ENCODE data around the gene USP25. TPM values are rescaled to one million over a fixed set of nuclear protein-coding genes. Genes with fewer than 3 reads are reported as not detected.

Gene USP25
- total RNA-seq, 3 donors from 2014 or later = 28.3 to 31.1 (median 28.4) TPM

DNA sequence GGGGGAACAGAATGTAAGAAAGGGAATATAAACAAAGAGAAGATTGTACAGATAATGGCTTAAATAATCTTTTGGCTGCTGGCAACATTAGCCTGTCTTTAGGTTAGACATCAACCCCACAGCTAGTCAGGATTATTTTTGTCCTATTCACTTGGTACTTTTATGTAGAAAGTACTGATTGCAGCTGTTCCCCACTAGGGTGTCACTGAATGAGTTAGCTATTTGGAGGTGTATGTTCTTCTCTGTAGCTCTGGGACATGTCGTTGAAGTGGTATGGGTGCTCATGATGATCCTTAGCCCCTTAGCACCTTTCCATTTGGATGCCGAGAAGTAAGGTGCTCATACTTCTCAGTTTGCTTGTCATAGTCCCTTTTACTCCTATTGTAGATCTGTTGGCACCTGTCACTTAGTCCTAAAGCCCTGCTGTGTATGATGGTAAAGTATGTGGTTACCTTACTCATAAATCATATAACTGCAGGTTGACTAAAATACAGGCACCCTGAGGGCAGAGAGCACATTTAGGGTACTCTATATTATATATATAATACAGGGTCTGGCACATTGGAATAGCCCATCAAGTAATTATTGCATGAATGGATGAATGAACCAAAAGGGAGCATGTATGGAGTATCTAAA, 64.6 kb downstream of the USP25 start:
- Mint-ChIP-seq H3K4me3 (no peak overlapping the region), H3K27me3 (ENCODE audit: low read depth) (no peaks in the 10 kb centered on the region), H3K4me1 (ENCODE audit: low read depth) (peaks cover 53% of the 10 kb centered on the region), H3K36me3 (ENCODE audit: insufficient read depth) (peaks cover 26% of the 10 kb centered on the region), H3K9me3 (no peaks in the 10 kb centered on the region)
- ATAC-seq = no peak
- DNase-seq = no peak

DNA sequence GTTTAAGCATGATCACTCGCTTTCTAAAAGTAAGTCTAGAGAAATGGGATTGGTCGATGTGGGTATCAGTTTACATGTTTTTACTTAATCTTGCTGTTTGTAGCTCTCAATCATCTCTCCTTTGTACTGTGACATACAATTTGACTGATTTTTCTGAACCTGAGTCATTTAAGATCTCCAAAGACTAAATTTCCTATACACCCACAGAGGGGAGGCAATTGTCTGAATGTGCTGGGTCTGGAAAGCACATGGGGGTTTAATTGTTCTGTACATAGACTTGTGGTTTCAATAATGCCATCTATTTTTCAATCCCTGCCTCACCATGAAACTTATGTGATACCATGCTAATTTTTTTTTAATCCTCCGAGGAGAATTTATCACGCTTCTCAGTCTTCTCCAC, 65.8 kb downstream of the USP25 start:
- Mint-ChIP-seq H3K36me3 (ENCODE audit: insufficient read depth) (peaks cover 30% of the 10 kb centered on the region), H3K4me1 (ENCODE audit: low read depth) (peaks cover 50% of the 10 kb centered on the region), H3K9me3 (no peaks in the 10 kb centered on the region), H3K4me3 (no peak overlapping the region), H3K27me3 (ENCODE audit: low read depth) (no peaks in the 10 kb centered on the region)
- peak; percentile 32 to 46 for ATAC-seq
- no peak for DNase-seq

DNA sequence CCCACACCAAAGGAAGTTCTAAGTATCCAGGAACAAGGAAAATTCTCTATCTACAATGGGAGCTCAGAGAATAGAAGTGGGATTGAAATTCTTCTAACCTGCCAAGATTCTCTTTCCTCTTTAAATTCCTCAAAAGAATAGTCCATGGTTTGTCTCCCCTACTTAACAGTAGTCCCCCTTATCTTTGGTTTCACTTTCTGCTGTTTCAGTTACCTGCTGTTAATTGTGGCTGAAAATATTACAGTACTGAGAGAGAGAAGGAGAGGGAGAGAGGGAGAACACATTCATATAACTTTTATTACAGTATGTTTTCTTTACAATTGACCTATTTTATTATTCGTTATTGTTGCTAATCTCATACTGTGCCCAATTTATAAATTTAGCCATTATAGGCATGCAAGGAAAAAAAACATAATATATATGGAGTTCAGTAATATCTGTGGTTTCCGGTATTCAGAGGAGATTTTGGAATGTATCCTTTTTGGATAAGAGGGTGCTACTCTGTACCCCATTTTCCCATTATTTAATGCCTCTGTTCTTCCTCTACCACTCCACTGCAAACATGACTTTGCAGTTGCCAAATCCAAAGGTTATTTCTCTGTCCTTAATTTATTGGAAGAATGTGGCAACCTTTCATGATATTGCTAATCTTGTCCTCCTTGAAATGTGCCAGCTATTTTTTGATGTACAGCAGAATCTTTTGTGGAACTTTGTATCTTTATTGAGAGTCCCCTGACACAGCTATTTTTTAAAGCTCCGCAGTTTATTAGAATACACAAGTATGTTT, 68.0 kb downstream of the USP25 start:
- H3K4me1 Mint-ChIP-seq (ENCODE audit: low read depth) = peaks cover 51% of the 10 kb centered on the region
- no peak overlapping the region for H3K4me3 Mint-ChIP-seq
- no peak for ATAC-seq

DNA sequence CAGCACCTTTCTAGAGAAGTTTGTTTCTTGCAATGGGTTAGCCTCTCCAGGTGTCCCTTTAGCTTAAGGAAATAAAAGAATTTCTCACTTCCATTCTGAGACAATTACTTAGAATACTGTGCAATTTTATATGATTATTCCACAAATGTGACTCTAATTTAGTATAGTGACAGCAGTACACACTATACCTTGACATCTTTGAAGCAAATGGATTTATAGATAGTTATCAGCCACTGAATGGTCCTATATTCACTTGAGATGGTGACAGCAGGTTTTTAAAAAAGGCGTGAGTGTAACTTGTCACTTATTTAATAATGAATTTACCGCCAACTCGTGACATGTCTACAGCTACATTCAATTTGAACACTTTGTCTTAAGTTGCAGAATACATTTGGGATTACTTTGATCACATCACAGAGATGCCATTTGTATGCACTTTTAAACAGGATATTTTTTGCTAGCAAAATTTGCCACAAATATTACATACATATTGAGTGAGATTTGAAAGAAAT, 71.6 kb downstream of the USP25 start:
- H3K9me3 Mint-ChIP-seq = no peaks in the 10 kb centered on the region

More for the DNA sequence above, 68.0 kb downstream of the USP25 start:
- no peaks in the 10 kb centered on the region for H3K27me3 Mint-ChIP-seq (ENCODE audit: low read depth)
- H3K36me3 Mint-ChIP-seq (ENCODE audit: insufficient read depth) = peaks cover 33% of the 10 kb centered on the region
- no peak for DNase-seq
- H3K9me3 Mint-ChIP-seq = no peaks in the 10 kb centered on the region

DNA sequence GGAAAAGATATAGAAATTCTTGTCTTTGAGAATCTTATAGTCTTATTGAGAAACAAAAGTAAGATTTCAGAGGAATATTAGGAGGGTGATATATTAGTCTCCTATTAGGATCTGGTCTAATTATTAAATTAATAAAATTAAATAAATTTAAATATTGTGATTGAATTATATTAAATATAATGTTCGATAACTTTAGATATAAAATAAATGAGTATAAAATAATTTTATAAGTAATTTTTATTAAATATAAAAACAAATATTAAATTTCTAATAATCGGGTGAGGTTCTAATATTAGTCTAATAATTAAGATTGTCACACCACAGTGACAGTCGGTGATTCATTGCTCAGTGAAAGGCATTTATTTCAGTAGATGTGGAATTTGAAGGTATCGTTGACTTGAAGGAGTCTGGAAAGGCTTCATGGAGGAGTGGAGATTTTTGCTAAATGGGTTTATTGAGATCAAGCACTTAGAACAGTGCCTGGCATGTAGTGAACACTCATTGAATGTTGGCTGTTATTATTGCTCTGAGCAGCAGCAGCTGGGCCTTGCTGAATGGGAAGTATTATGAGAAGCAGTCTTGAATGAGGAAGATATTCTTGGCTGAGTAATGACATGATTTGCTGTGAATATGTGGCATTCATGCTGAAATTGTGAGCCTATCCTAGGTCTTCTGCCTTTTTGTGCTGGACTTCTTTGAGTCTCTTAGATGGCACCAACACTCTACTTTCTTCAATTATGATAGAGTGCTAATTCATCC, 74.6 kb downstream of the USP25 start:
- Mint-ChIP-seq H3K4me1 (ENCODE audit: low read depth) (peaks cover 8% of the 10 kb centered on the region), H3K36me3 (ENCODE audit: insufficient read depth) (peaks cover 34% of the 10 kb centered on the region), H3K4me3 (no peak overlapping the region), H3K9me3 (no peaks in the 10 kb centered on the region), H3K27me3 (ENCODE audit: low read depth) (no peaks in the 10 kb centered on the region)
- no peak for DNase-seq
- ATAC-seq = no peak

More for the DNA sequence above, 71.6 kb downstream of the USP25 start:
- Mint-ChIP-seq H3K4me3 (no peak overlapping the region), H3K36me3 (ENCODE audit: insufficient read depth) (peaks cover 31% of the 10 kb centered on the region), H3K4me1 (ENCODE audit: low read depth) (peaks cover 35% of the 10 kb centered on the region), H3K27me3 (ENCODE audit: low read depth) (no peaks in the 10 kb centered on the region)
- ATAC-seq (no peak), DNase-seq (no peak)

DNA sequence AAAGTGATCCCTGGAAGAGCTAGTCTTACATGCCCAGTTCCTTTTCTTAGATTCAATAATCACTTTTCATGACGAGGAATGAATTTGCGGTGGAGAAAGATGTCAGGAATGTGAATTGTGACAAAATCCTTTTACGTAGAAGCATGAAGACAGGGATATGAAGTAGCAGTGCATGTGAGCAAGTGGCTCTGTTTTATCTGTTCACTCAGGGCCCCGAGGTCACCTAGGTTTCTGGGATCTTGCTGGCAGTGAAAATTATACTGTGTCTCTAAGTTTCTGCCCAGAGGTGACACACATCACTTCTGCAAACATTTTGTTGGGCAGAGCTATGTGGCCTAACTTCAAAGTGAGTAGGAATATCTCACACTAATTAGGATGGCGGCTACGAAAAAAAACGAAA, 79.3 kb downstream of the USP25 start:
- Mint-ChIP-seq H3K4me1 (ENCODE audit: low read depth) (peaks cover 8% of the 10 kb centered on the region), H3K9me3 (peaks cover 6% of the 10 kb centered on the region), H3K36me3 (ENCODE audit: insufficient read depth) (peaks cover 52% of the 10 kb centered on the region), H3K27me3 (ENCODE audit: low read depth) (no peaks in the 10 kb centered on the region), H3K4me3 (no peak overlapping the region)
- ATAC-seq (no peak), DNase-seq (no peak)

DNA sequence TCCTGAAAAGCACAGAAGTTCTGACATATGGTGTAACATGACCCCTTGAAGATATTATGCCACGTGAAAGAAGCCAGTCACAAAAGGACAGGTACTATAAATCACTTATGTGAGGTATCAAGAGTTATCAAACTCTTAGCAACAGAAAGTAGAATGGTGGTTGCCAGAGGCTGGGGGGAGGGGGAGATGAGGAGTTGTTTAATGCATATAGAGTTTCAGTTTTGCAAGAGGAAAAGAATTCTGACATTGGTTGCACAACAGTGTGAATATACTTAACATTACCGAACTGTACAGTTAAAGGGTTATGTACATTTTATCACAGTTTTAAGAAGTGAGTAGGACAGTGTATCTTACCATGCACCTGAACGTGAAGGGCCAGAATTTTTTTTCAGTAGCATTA, 80.0 kb downstream of the USP25 start:
- ATAC-seq (no peak), DNase-seq (no peak)
- H3K9me3 Mint-ChIP-seq = peaks cover 6% of the 10 kb centered on the region
- peaks cover 58% of the 10 kb centered on the region for H3K36me3 Mint-ChIP-seq (ENCODE audit: insufficient read depth)
- H3K4me1 Mint-ChIP-seq (ENCODE audit: low read depth) = peaks cover 4% of the 10 kb centered on the region
- H3K4me3 Mint-ChIP-seq = no peak overlapping the region
- no peaks in the 10 kb centered on the region for H3K27me3 Mint-ChIP-seq (ENCODE audit: low read depth)

DNA sequence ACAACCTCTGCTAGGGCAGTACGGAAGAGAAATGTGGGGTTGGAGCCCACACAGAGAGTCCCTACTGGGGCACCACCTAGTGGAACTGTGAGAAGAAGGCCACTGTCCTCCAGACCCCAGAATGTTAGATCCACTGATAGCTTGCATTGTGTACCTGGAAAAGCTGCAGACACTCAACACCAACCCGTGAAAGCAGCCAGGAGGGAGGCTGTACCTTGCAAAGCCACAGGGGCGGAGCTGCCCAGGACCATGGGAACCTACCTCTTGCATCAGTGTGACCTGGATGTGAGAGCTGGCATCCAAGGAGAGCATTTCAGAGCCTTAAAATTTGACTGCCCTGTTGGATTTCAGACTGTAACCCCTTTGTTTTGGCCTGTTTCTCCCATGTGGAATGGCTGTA, 85.5 kb downstream of the USP25 start:
- Mint-ChIP-seq H3K36me3 (ENCODE audit: insufficient read depth) (peaks cover 64% of the 10 kb centered on the region), H3K9me3 (peaks cover 9% of the 10 kb centered on the region), H3K4me3 (no peak overlapping the region), H3K27me3 (ENCODE audit: low read depth) (no peaks in the 10 kb centered on the region), H3K4me1 (ENCODE audit: low read depth) (peaks cover 8% of the 10 kb centered on the region)
- DNase-seq (no peak), ATAC-seq (no peak)

DNA sequence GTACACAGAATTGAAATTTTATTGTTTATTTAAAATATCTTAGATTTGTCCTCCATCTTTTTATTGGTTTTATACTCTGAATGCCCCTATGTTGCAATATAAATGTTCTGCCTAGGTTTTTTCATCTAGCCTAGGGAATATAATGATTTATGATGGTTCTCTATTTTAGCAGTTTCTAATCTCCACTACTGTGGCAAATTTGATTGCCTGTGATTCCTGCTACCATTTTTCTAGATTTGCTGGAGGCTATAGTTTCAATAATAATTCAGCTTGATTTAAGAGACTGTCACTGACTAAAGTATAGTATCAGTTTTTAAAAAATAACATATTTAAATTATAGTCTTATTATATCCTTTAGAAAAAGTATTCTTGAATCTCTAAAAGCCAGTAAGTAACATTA, 90.5 kb downstream of the USP25 start:
- peaks cover 40% of the 10 kb centered on the region for H3K36me3 Mint-ChIP-seq (ENCODE audit: insufficient read depth)
- peaks cover 32% of the 10 kb centered on the region for H3K4me1 Mint-ChIP-seq (ENCODE audit: low read depth)
- H3K4me3 Mint-ChIP-seq = no peak overlapping the region
- DNase-seq (no peak), ATAC-seq (no peak)
- no peaks in the 10 kb centered on the region for H3K27me3 Mint-ChIP-seq (ENCODE audit: low read depth)
- peaks cover 3% of the 10 kb centered on the region for H3K9me3 Mint-ChIP-seq

DNA sequence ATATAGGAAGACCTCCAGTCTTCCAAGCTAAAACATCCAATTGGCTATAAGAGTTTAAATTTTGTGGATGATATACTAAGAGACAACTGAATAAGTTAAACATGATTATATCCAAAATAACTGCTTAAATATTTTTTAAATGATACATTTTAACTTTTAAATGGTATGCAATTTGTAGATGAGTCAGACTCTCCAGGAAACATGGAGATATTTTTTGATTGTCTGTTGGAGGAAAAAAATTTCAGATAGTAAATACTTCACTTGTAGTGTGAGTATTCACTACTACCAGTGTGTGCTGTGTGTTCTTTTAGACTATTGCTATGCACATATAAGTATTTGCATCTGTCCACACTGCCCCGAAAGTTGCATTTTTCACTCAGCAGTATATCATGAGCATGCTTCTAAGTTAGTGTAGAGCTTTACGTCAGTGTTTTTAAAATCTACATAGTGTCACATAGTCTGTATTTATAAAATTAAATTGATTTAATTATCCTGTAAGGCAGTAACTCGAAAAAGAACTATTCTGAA, 91.1 kb downstream of the USP25 start:
- H3K36me3 Mint-ChIP-seq (ENCODE audit: insufficient read depth) = peaks cover 37% of the 10 kb centered on the region
- DNase-seq (no peak), ATAC-seq (no peak)
- H3K4me3 Mint-ChIP-seq = no peak overlapping the region
- peaks cover 3% of the 10 kb centered on the region for H3K9me3 Mint-ChIP-seq
- H3K4me1 Mint-ChIP-seq (ENCODE audit: low read depth) = peaks cover 29% of the 10 kb centered on the region
- H3K27me3 Mint-ChIP-seq (ENCODE audit: low read depth) = no peaks in the 10 kb centered on the region

DNA sequence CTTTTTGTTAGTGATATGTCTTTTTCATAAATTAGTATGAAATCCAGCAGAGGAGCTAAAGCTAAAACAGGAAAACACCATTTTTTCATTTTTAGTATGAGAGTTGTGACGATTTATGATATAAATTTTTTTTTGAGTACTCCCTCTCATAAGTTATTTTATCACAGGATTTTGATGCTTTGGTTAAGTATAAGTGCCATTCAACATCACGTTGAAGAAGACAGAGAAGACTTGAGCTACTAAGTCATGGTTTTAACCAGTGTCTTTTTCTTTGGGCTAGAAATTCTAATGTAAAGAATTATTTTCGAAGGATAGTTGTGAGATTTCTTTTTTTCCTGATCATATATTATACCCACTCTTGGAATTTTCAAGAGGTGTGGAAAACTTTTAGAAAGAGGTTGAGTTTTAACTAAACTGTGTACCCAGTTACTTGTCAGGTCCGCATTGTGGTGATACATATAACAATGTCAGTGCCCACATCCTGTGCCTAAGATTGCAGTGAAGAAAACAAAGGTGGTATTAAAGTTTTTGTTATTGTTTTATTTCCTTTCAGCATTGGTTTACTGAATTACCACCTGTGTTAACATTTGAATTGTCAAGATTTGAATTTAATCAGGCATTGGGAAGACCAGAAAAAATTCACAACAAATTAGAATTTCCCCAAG, 93.8 kb downstream of the USP25 start:
- Mint-ChIP-seq H3K9me3 (no peaks in the 10 kb centered on the region), H3K36me3 (ENCODE audit: insufficient read depth) (peaks cover 28% of the 10 kb centered on the region), H3K4me1 (ENCODE audit: low read depth) (peaks cover 28% of the 10 kb centered on the region), H3K4me3 (peak overlapping the region; percentile 40), H3K27me3 (ENCODE audit: low read depth) (no peaks in the 10 kb centered on the region)
- ATAC-seq (peak in 1 of 2 donors; percentile 67), DNase-seq (no peak)

DNA sequence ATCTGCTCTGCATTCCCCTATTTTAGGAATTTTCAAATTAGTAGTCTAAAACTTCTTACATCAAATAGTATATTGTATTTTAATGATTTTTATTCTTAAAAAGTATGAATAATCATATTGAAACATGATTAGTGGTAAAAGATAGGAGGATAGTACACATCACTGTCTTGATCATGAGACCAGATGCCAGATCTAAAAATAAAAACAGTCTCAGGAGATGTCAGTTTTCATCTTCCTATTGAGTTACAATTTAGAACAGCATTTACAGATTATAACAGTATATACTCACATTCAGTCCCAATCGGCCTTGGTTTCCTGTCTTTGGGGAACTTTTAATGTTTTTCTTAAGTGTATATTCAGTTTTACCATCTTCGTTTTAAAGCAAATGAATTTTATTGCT, 95.9 kb downstream of the USP25 start:
- no peaks in the 10 kb centered on the region for H3K27me3 Mint-ChIP-seq (ENCODE audit: low read depth)
- H3K4me1 Mint-ChIP-seq (ENCODE audit: low read depth) = peaks cover 30% of the 10 kb centered on the region
- no peak overlapping the region for H3K4me3 Mint-ChIP-seq
- DNase-seq (no peak), ATAC-seq (no peak)
- peaks cover 24% of the 10 kb centered on the region for H3K36me3 Mint-ChIP-seq (ENCODE audit: insufficient read depth)
- H3K9me3 Mint-ChIP-seq = no peaks in the 10 kb centered on the region

DNA sequence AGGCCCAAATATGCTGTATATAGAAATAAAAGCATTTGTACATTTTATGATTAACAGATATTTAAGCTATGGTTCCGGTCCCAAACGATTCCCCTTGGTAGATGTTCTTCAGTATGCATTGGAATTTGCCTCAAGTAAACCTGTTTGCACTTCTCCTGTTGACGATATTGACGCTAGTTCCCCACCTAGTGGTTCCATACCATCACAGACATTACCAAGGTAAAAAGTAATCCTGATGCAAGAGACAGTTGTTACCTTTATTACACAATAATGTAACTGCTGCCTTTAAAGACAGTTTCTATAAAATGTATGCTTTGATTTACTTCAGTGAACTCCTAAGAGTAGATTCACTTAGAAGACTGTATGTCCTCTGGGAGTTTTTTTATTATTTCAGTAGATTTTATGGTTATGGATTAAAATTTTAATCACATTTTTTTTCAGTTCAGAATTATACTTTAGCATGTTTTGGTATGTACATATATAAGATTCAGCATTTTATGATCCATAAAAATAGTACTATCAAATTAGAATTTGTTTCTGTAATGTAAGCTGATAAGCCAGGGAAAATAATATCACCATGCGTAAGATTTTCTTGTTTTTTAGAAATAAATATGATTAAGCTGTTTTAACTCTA, 96.5 kb downstream of the USP25 start:
- ATAC-seq = peak; percentile 48 to 56
- no peaks in the 10 kb centered on the region for H3K9me3 Mint-ChIP-seq
- peaks cover 28% of the 10 kb centered on the region for H3K36me3 Mint-ChIP-seq (ENCODE audit: insufficient read depth)
- no peak for DNase-seq
- H3K4me3 Mint-ChIP-seq = no peak overlapping the region
- no peaks in the 10 kb centered on the region for H3K27me3 Mint-ChIP-seq (ENCODE audit: low read depth)
- H3K4me1 Mint-ChIP-seq (ENCODE audit: low read depth) = peaks cover 33% of the 10 kb centered on the region
